HEK293T (cell line): Measurements from ENCODE around the gene ASTN2.

Experiments used
- ARNT ChIP-seq: fragments of 450-650 bp; IDR thresholded peaks from 2 replicates; pipeline ENCODE4 v1.6.1; 2017; ENCODE audit warnings: mild to moderate bottlenecking
- ELF4 ChIP-seq: fragments of 450-650 bp; IDR thresholded peaks from 2 replicates; pipeline ENCODE4 v1.6.1; 2017; ENCODE audit warnings: antibody characterized with exemption
- FOXK2 ChIP-seq: fragments of 450-650 bp; IDR thresholded peaks from 2 replicates; pipeline ENCODE4 v1.6.1; 2016; ENCODE audit warnings: mild to moderate bottlenecking
- L3MBTL2 ChIP-seq: fragments of 450-650 bp; conservative IDR thresholded peaks from 2 replicates; pipeline ENCODE4 v1.6.1; 2016; ENCODE audit warnings: mild to moderate bottlenecking

- TF ChIP-seq ARNT (no peak), ELF4 (no peak), FOXK2 (no peak), L3MBTL2 (no peak)
Observed at GRCh38 chr9:116904165-116904564, 510.7 kb downstream of the ASTN2 start.
